PC-9 (cell line): ENCODE data around the gene PAPOLG. TPM values are rescaled to one million over a fixed set of nuclear protein-coding genes. Genes with fewer than 3 reads are reported as not detected.

Experiments used
- BruUV-seq: library from RNA; stranded (reverse); fragments of 400-500 nt; replicated peaks from 2 replicates; lab custom pipeline; 2021; lab: Mats Ljungman, UMichigan
- CTCF ChIA-PET: fragments of 300-600 bp; sonication (Branson Sonifier 250); formaldehyde crosslinking; loops from one replicate; lab custom pipeline; 2022; ENCODE audit warnings: antibody characterized with exemption; lab: Charles Lee
- POLR2A ChIA-PET: fragments of 300-600 bp; sonication (Branson Sonifier 250); formaldehyde crosslinking; loops from one replicate; lab custom pipeline; 2022; ENCODE audit warnings: antibody characterized with exemption; ENCODE audit not compliant: unreplicated experiment; lab: Charles Lee
- DNase-seq, 2 experiments: peaks; one replicate each; pipeline versions ENCODE4 v3.0.0 to v3.0.0-alpha.2; 2015 to 2022; ENCODE audit warnings: mixed read lengths in 1 of 2
- H2AFZ ChIP-seq: fragments of 200-600 bp; sonication (generic); 2 replicates; pipeline ENCODE4 v1.8.1; 2017; ENCODE audit warnings: antibody characterized with exemption
- H3F3A ChIP-seq: fragments of 200-600 bp; sonication (generic); 2 replicates; pipeline ENCODE4 v1.8.1; 2017; ENCODE audit warnings: antibody characterized with exemption, mild to moderate bottlenecking, low read depth; ENCODE audit not compliant: insufficient read depth
- H3K27ac ChIP-seq: fragments of 200-600 bp; sonication (generic); 2 replicates; pipeline ENCODE4 v1.6.1; 2016; ENCODE audit warnings: mixed run types
- H3K27me3 ChIP-seq: fragments of 200-600 bp; sonication (generic); 2 replicates; pipeline ENCODE4 v1.6.1; 2016; ENCODE audit warnings: low read depth, mixed run types; ENCODE audit not compliant: insufficient read depth
- H3K36me3 ChIP-seq: fragments of 200-600 bp; sonication (generic); 2 replicates; pipeline ENCODE4 v1.6.1; 2016; ENCODE audit warnings: low read depth, mixed run types
- H3K4me1 ChIP-seq: fragments of 200-600 bp; sonication (generic); replicated peaks from 2 replicates; pipeline ENCODE4 v1.6.1; 2016; ENCODE audit warnings: mixed run types; ENCODE audit not compliant: insufficient read depth
- H3K4me2 ChIP-seq: fragments of 200-600 bp; sonication (generic); 2 replicates; pipeline ENCODE4 v1.6.1; 2017; ENCODE audit warnings: mixed run types
- H3K4me3 ChIP-seq: fragments of 200-600 bp; sonication (generic); 2 replicates; pipeline ENCODE4 v1.6.1; 2016; ENCODE audit warnings: mixed run types
- H3K79me2 ChIP-seq: fragments of 200-600 bp; sonication (generic); 2 replicates; pipeline ENCODE4 v1.6.1; 2017; ENCODE audit warnings: low read depth, mixed run types
- H3K9me2 ChIP-seq: fragments of 200-600 bp; sonication (generic); 2 replicates; pipeline ENCODE4 v1.8.1; 2017; ENCODE audit warnings: mild to moderate bottlenecking; ENCODE audit not compliant: insufficient read depth
- H3K9me3 ChIP-seq: fragments of 200-600 bp; sonication (generic); 2 replicates; pipeline ENCODE4 v1.8.1; 2016; ENCODE audit warnings: low read depth; ENCODE audit not compliant: insufficient read depth
- H4K20me1 ChIP-seq: fragments of 200-600 bp; sonication (generic); 2 replicates; pipeline ENCODE4 v1.8.1; 2017; ENCODE audit not compliant: insufficient read depth
- EZH2 ChIP-seq: fragments of 200-600 bp; sonication (generic); IDR thresholded peaks from 2 replicates; pipeline ENCODE4 v1.8.0; 2017; ENCODE audit warnings: antibody characterized with exemption, low read depth
- intact Hi-C: fragments of 100-400 bp; cut with micrococcal nuclease; formaldehyde crosslinking; loops from one replicate; pipeline ENCODE4 v1.10.0; 2022; ENCODE audit not compliant: unreplicated experiment
- total RNA-seq: library from RNA; stranded (reverse); gene quantifications from 2 replicates; pipeline ENCODE4 v1.2.3, GENCODE V29; 2021
- TF ChIP-seq, protein P1 (sequence below): fragments of 200-600 bp; sonication (generic); conservative IDR thresholded peaks from 2 replicates; pipeline ENCODE4 v1.6.1; 2017; ENCODE audit warnings: mixed run types, antibody characterized with exemption, mild to moderate bottlenecking, moderate library complexity

PAPOLG gene
- total RNA-seq, 1 experiment from 2014 or later = 13.7 TPM

DNA sequence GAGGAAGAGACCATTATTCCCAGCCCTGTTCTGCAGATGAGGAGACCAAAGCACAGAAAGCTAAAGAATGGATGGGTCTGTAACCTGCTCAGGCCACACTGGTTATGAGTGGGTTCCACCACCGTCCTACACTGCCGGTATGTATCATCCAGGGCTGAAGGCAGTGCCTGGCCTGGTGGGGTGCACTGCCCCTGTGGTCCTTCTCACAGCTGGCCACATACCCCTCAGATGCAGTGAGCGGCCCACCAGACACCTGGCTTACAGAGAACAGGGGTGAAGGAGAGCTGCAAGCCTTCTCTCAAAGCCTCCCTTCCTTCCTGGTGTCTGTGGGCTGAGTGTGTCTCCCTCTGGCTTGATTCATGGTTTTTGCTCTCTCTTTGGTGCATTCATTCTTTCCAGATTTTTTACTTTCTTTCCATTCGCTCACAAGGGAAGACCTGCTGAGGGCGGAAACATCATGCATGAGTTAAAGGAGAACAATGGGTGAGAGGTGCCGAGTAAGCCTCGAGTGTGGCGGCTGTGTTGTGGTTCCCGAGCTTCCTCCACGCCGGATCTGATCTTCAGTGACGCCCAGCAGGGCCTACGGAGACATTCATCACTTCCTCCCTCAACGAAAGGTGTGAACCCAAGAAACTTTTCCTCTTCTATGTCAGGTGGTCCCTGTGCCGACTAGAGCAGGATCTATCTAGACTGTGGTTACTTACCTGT is 63.2 kb downstream of the PAPOLG start:
- no peaks in the 10 kb centered on the region for H3K9me3 ChIP-seq
- no peaks in the 10 kb centered on the region for H4K20me1 ChIP-seq
- BruUV-seq = no TSS peak
- no peak for TF ChIP-seq EZH2
- TF ChIP-seq, protein P1, sequence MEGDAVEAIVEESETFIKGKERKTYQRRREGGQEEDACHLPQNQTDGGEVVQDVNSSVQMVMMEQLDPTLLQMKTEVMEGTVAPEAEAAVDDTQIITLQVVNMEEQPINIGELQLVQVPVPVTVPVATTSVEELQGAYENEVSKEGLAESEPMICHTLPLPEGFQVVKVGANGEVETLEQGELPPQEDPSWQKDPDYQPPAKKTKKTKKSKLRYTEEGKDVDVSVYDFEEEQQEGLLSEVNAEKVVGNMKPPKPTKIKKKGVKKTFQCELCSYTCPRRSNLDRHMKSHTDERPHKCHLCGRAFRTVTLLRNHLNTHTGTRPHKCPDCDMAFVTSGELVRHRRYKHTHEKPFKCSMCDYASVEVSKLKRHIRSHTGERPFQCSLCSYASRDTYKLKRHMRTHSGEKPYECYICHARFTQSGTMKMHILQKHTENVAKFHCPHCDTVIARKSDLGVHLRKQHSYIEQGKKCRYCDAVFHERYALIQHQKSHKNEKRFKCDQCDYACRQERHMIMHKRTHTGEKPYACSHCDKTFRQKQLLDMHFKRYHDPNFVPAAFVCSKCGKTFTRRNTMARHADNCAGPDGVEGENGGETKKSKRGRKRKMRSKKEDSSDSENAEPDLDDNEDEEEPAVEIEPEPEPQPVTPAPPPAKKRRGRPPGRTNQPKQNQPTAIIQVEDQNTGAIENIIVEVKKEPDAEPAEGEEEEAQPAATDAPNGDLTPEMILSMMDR = no peak
- no peaks in the 10 kb centered on the region for H3F3A ChIP-seq
- no peak overlapping the region for H3K4me2 ChIP-seq
- H3K4me1 ChIP-seq = no peaks in the 10 kb centered on the region
- CTCF ChIA-PET = no interaction called here
- no peaks in the 10 kb centered on the region for H3K9me2 ChIP-seq
- no peak overlapping the region for H3K4me3 ChIP-seq
- no peak overlapping the region for H3K27ac ChIP-seq
- intact Hi-C loops = no loop called here
- no peak overlapping the region for H2AFZ ChIP-seq
- H3K27me3 ChIP-seq = no peaks in the 10 kb centered on the region; the same call in 1 of the 2 replicates
- H3K79me2 ChIP-seq = no peaks in the 10 kb centered on the region
- POLR2A ChIA-PET = no interaction called here
- DNase-seq = no peak
- no peaks in the 10 kb centered on the region for H3K36me3 ChIP-seq

DNA sequence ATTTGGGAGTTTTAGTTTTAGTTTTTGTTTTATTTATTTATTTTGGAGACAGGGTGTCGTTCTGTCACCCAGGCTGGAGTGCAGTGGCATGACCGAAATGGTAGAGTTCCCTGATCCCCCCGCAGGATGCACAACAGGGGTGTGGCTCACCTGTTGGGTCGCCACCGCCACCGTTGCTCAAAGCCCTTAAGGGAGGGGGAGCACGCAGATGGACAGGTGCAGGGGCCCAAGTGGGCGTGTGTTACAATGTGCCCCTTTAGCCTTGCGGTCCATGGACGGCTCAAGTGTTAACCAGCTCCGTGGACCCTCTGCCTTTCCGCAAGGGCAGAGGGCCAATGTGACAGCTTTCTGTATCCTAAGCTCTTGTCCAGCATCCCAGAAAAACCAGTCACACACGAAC is 63.9 kb downstream of the PAPOLG start:
- H3K4me3 ChIP-seq = no peak overlapping the region
- ChIA-PET CTCF (no interaction called here), POLR2A (no interaction called here)
- H3K4me1 ChIP-seq = no peaks in the 10 kb centered on the region
- no peaks in the 10 kb centered on the region for H3K9me2 ChIP-seq
- no peaks in the 10 kb centered on the region for H3K9me3 ChIP-seq
- no peak overlapping the region for H2AFZ ChIP-seq
- no peak for DNase-seq
- BruUV-seq = no TSS peak
- no peak overlapping the region for H3K4me2 ChIP-seq
- no peak for TF ChIP-seq EZH2
- TF ChIP-seq, protein P1 = no peak
- no peak overlapping the region for H3K27ac ChIP-seq
- intact Hi-C loops = no loop called here
- H3F3A ChIP-seq = no peaks in the 10 kb centered on the region
- H3K79me2 ChIP-seq = no peaks in the 10 kb centered on the region
- no peaks in the 10 kb centered on the region for H3K36me3 ChIP-seq
- H3K27me3 ChIP-seq = no peaks in the 10 kb centered on the region; the same call in 1 of the 2 replicates
- no peaks in the 10 kb centered on the region for H4K20me1 ChIP-seq

DNA sequence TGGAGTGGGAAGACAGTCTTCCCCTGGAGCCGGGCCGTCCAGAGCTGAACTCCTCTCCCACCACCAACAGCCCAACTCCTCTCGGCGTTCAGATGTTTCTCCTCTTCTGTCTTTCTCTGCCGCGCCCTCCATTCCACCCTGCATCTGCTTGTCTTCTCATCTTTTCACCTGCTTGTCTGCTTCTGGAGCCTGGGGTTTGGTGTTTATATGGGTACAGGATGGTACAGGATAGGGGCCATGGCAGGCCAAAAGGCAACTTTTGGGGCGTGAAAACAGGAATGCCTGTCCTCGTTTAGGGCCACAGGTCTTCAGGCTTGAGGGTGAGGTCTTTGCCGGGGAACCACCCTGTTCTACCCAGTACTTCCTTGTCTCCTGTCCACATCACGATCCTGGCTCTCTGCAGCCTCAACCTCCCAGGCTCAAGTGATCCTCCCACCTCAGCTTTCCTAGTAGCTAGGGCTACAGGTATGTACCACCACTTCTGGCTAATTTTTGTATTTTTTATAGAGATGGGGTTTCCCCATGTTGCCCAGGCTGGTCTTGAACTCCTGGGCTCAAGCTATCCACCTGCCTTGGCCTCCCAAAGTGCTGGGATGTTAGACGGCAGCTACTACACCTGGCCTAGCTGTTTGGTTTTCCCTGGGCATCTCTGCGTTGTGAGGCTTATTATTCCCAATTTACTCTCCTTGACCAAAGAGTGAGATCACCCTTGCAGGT is 64.5 kb downstream of the PAPOLG start:
- ChIA-PET POLR2A (no interaction called here), CTCF (no interaction called here)
- Histone ChIP-seq H3K4me3 (no peak overlapping the region), H3K9me2 (no peaks in the 10 kb centered on the region), H3K9me3 (no peaks in the 10 kb centered on the region), H4K20me1 (no peaks in the 10 kb centered on the region), H3K27me3 (no peaks in the 10 kb centered on the region), H3K36me3 (no peaks in the 10 kb centered on the region), H3K4me1 (no peaks in the 10 kb centered on the region), H3K27ac (no peak overlapping the region), H2AFZ (no peak overlapping the region), H3F3A (no peaks in the 10 kb centered on the region), H3K79me2 (no peaks in the 10 kb centered on the region), H3K4me2 (no peak overlapping the region)
- TF ChIP-seq, protein P1 = no peak
- TF ChIP-seq EZH2 = no peak
- no peak for DNase-seq
- no TSS peak for BruUV-seq
- intact Hi-C loops = no loop called here
